HUES64 (cell line): ENCODE results near the gene IGSF21.
A peak's percentile ranks its signal among the peaks of the same experiment; 100 is the strongest.

Source experiments
- H3K27ac ChIP-seq: 2 replicates; pipeline ENCODE4 v1.7.0; 2013; ENCODE audit warnings: low read depth, low read length, inconsistent platforms
- H3K27me3 ChIP-seq: 2 replicates; pipeline ENCODE4 v1.6.1; 2013; ENCODE audit warnings: mild to moderate bottlenecking, low read length; ENCODE audit not compliant: insufficient read depth
- H3K36me3 ChIP-seq: 2 replicates; pipeline ENCODE4 v1.6.1; 2013; ENCODE audit warnings: mild to moderate bottlenecking, low read length; ENCODE audit not compliant: insufficient read depth
- H3K4me1 ChIP-seq: 2 replicates; pipeline ENCODE4 v1.6.1; 2013; ENCODE audit warnings: mild to moderate bottlenecking, low read length, moderate library complexity; ENCODE audit not compliant: insufficient read depth
- H3K4me3 ChIP-seq: 2 replicates; pipeline ENCODE4 v1.5.1; 2013; ENCODE audit warnings: mild to moderate bottlenecking, low read length, moderate library complexity
- H3K9ac ChIP-seq: 2 replicates; pipeline ENCODE4 v1.6.1; 2013; ENCODE audit warnings: mild to moderate bottlenecking, low read depth, low read length
- H3K9me3 ChIP-seq: 2 replicates; pipeline ENCODE4 v1.6.1; 2013; ENCODE audit warnings: low read depth, low read length; ENCODE audit not compliant: insufficient read depth
- WGBS: fragments of 150-250, 120-280 bp; methylation state at CpG from one replicate; pipeline ENCODE4 v1.1.7; 2013; ENCODE audit warnings: missing lambda C conversion rate; 5-methylcytosine and 5-hydroxymethylcytosine counted together

The IGSF21 gene

DNA sequence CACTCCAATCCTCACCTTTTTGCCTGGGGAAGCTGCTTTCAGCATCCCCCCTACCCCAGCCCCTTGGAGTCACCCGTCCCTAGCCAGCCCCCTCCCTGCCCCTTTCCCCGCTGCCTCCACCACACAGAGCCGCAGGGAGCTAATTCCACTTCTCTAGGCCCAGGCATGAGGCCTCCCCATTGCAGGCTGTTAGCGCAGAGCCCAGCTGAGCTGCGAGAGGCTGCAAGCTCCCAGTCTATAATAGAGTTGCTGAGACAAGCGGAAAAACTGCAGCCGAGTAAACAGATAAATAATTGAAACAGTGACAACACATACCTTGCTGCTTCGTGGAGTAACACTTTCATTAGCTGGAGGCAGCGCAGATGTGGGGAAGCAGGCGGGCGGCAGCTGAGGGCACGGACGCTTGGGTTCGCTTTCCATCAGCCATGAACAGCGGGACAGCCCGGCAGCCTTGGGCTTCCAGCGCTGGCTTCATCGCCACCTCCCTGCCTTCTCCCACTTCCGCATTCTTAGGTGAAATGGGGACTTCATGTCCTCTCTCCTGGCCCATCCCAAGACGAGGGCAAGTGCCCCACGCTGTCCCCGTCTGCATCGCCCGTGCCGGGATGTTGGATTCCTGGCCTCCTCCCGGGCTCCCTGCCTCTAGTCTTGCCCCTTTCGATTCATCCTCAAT lies 183.3 kb downstream of the IGSF21 start:
- H3K27me3 ChIP-seq = no peaks in the 10 kb centered on the region
- no peak overlapping the region for H3K9ac ChIP-seq
- 79% methylated on average over 27 of the region's 27 CpGs for WGBS
- H3K36me3 ChIP-seq = no peaks in the 10 kb centered on the region
- H3K4me3 ChIP-seq = no peak overlapping the region
- peaks cover 40% of the 10 kb centered on the region for H3K4me1 ChIP-seq
- H3K9me3 ChIP-seq = no peaks in the 10 kb centered on the region
- no peak overlapping the region for H3K27ac ChIP-seq

DNA sequence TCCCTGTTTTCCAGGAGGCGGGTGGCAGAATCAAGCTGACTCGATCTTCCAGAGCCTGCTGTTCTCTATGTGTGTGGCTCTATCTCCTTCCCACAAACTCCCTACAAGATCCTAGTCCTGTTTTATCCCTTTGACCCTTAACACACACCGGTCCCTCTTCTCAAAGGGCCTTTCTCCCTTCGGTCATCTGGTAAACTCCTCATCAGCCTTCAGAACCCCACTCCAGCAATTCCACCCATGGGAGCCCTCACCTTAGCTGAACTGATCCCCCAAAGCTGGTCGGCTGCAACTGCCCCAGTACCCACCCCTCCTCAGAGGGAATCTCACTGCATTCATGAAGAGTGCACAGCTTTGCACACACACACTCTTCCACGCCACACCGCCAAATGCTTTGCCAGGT lies 184.9 kb downstream of the IGSF21 start:
- H3K9ac ChIP-seq = no peak overlapping the region
- WGBS = 92% methylated on average over 7 of the region's 7 CpGs
- no peak overlapping the region for H3K4me3 ChIP-seq
- H3K9me3 ChIP-seq = no peaks in the 10 kb centered on the region
- H3K4me1 ChIP-seq = peaks cover 48% of the 10 kb centered on the region
- H3K27me3 ChIP-seq = no peaks in the 10 kb centered on the region
- no peak overlapping the region for H3K27ac ChIP-seq
- H3K36me3 ChIP-seq = no peaks in the 10 kb centered on the region

DNA sequence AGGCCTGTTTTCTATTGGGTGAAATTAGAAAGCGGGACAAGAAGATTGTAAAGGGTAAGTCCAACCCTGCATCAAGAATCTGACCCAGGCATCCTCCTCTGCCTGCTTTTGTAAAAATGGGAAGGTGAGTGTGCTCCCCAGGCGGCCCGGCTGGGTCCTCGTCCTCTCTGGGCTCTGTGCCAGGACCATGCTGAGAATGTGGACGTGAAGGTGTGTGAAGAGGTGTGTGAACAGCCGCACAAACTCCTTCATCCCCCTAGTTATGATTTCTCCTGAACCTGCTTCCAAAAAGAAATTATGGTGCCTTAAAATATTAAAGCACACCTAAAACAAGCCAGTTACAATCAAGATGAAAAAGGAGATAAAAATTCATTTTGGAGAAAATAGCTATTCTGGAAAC lies 185.7 kb downstream of the IGSF21 start:
- Histone ChIP-seq H3K27ac (no peak overlapping the region), H3K9ac (no peak overlapping the region), H3K27me3 (no peaks in the 10 kb centered on the region), H3K4me3 (no peak overlapping the region), H3K9me3 (no peaks in the 10 kb centered on the region), H3K4me1 (peaks cover 54% of the 10 kb centered on the region), H3K36me3 (no peaks in the 10 kb centered on the region)
- WGBS = 88% methylated on average over 6 of the region's 6 CpGs

DNA sequence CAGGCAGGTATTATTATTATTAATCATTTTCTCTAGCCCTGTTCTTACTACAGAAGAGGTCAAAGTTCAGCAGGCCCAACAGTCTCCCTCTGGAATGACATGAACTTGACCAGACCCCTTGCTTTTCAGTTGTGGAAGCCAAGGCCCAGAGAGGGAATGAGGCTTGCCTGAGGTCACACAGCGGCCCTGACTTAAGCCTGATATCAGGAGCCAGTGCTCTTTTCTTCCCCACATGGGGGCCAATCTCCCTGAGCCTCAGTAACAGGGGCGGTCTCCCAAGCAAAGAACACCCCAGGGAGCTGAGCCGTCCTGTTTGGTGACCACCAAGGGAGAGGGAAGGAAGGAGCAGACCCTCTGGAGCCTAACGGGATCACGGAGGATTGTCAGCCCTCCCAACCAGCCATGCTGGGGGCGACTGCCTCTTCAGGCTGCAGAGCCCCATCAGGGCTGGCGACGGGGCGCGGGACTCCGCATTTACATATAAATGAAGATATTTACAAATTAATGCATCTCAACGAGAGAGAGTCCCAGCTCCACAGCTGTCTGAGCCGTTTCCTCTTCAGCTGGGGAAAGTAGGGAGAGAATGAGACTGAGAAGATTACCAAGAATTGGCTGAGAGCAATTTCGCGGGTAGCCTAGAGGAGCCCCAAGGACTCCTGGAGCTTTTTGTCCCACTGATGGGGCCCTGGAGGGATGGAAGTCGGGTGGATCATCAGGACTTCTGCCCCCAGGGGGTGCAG lies 187.0 kb downstream of the IGSF21 start:
- WGBS = 12% methylated on average over 11 of the region's 16 CpGs
- H3K27ac ChIP-seq = peak overlapping the region; percentile 97
- H3K9ac ChIP-seq = peak overlapping the region; percentile 61
- no peaks in the 10 kb centered on the region for H3K36me3 ChIP-seq
- H3K9me3 ChIP-seq = no peaks in the 10 kb centered on the region
- H3K27me3 ChIP-seq = no peaks in the 10 kb centered on the region
- H3K4me3 ChIP-seq = peak overlapping the region; percentile 8; the same call in 1 of the 2 replicates
- peaks cover 60% of the 10 kb centered on the region for H3K4me1 ChIP-seq

DNA sequence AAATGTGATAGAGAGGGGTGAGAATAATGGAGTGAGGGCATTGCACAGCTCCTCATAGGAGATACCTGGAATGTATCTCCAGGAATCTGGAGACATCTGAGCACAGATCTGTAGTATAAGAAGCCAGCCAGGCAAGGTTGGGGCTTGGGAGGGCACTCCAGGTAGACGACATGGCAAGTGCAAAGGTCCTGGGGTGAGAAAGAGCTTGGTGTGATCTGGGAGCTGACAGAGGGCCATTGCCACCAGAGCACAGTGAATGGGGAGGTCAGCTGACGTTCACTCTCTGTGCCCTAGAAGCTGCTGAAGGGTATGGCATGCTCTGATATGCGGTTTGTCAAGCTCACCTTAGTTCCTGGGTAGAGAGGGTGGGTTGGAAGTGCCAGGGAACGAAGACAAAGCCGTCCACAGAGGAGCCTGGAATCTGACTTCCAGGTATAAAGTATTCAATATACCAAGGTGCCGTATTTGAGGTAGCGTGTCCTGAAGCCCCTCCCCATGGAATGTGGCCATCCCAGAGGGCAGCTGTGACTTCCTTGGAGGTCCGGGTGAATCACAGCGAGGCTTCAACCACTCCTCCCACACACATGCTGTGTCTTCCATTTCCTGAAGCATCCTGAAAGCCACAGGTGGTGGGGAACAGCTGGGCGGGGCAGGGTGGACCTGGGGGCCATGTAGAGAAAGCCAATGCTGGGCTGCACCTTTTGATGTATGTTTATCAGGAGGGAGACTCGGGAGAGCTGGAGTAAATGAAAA lies 190.5 kb downstream of the IGSF21 start:
- Histone ChIP-seq H3K27ac (peak overlapping the region; percentile 77), H3K4me3 (no peak overlapping the region), H3K9me3 (no peaks in the 10 kb centered on the region), H3K36me3 (no peaks in the 10 kb centered on the region), H3K9ac (peak overlapping the region; percentile 71), H3K27me3 (no peaks in the 10 kb centered on the region), H3K4me1 (peaks cover 56% of the 10 kb centered on the region)
- 25% methylated on average over 11 of the region's 11 CpGs for WGBS

DNA sequence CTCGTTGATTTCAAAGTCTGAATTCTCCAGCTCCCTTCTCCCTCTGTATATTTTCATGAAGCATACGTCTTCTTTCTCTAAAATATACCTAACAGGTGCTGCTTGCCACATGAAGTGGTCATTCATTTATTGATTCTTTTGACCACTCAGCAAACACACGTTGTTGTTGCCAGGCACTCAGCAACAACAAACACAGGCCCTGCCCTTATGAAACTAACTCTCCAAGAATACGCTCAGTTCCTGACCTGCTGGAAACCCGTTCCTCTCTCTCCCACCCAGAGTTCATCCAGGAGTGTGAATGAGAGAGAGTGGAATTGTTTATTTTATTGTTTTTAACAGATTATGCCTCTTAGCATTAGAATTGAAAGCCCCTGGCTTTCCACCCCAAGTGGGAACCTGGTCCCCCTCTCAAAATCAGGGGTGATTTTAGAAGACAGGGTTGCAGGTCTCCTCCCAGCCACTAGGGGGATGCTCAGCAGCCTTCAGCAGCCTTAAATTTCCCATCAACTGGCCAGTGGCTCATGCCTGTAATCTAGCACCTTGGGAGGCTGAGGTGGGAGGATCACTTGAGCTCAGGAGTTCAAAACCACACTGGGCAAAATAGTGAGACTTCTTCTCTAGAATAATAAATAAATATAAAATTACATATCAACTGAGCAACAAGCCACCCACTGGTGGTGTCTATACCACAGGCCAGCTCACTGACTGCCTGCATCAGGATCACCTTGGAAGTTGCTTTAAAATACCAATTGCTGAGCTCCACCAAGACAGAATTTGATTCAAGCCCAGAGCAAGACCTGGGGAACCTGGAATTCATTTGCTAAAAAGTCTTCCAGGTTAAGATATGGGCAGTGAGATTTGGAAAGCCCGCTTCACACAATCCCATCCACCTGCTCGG lies 192.1 kb downstream of the IGSF21 start:
- H3K4me1 ChIP-seq = peaks cover 50% of the 10 kb centered on the region
- H3K27ac ChIP-seq = peak overlapping the region; percentile 77
- WGBS = 75% methylated on average over 6 of the region's 7 CpGs
- H3K9me3 ChIP-seq = no peaks in the 10 kb centered on the region
- no peak overlapping the region for H3K4me3 ChIP-seq
- no peaks in the 10 kb centered on the region for H3K36me3 ChIP-seq
- peak overlapping the region; percentile 7; the same call in 1 of the 2 replicates for H3K9ac ChIP-seq
- H3K27me3 ChIP-seq = no peaks in the 10 kb centered on the region

DNA sequence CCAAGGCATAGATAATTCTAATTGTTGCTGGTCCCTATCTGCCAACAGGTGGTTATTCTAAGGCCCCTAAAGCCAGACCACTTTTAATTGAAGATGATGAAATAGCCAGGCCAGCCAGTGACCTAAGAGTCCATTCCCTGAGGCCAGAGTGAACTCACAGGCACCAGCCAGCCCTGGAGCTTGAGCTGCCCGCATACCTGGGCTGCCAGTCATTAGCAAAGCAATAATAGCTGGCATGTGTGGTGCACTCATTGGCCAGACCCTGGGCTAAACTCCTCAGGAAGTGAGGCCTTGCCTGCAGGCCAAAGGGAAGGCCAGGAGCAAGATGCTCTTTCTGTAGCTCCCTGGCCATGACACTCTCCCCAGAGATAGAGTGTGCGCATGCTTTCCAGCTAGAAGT lies 192.8 kb downstream of the IGSF21 start:
- Histone ChIP-seq H3K9ac (no peak overlapping the region), H3K27me3 (no peaks in the 10 kb centered on the region), H3K36me3 (no peaks in the 10 kb centered on the region), H3K9me3 (no peaks in the 10 kb centered on the region), H3K4me1 (peaks cover 44% of the 10 kb centered on the region), H3K4me3 (no peak overlapping the region), H3K27ac (no peak overlapping the region)
- WGBS = 86% methylated on average over 2 of the region's 2 CpGs

DNA sequence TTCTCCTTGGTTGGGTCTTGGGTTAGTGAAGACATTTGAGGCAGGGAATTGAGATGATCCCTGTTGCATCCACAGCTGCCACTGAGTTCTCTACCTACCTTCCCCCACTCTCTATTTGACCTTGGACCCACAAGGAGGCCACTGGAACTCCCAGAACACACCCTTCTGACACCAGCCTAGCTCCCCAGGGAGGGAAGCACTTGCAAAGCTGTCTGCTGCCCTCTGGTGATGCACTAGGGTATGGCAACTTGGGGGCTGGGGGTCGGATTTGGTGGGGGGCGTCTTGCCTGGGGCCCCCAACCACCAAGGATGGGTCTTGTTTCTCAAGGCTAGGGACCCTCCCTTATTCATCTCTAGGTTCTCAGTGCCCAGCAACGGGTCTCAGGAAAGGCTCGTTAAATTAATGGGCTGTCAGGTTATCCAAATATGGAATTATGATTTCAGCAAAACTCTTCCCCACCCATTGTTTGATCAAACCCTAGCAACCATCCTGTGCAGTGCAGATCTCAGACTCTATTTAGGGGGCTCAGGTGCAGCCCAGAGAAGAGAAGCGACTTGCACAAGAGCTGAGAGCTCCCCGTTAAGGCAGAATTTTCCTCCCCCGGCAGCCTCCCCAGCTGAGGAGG lies 195.3 kb downstream of the IGSF21 start:
- H3K9ac ChIP-seq = no peak overlapping the region
- peaks cover 29% of the 10 kb centered on the region for H3K4me1 ChIP-seq
- H3K9me3 ChIP-seq = no peaks in the 10 kb centered on the region
- no peak overlapping the region for H3K4me3 ChIP-seq
- WGBS = 83% methylated on average over 7 of the region's 7 CpGs
- H3K36me3 ChIP-seq = no peaks in the 10 kb centered on the region
- H3K27ac ChIP-seq = no peak overlapping the region
- no peaks in the 10 kb centered on the region for H3K27me3 ChIP-seq

DNA sequence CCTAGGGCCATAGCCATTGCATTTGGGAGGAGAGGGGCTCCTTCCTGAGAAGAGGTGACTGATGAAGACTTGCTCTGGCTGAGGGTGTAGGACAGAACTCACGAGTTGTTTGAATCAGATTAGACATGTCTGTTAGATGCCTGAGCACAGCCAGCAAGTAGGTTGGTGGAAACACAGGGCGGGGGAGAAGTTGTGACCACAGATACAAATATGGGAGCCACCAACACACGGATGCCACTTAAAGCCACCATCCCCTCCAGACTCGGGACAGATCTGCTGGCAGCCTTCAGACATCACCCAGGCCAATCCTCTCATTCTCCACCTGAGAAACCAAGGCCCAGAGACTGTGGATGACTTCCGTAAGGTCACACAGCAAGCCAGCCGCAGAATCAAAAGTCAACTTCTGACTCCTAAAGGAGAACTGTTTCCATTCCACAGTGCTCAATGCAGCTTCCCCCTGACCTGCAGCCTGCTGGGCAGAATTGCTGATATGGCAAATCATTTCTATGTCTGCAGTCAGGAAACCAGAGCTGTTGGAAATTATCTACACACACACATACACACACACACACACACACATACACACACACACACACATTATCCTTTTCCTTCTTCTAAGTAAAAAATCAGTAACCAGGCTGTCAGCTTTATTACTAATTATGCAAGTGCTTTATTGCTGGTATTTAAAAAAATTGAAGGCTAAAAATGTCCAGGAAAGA lies 196.7 kb downstream of the IGSF21 start:
- Histone ChIP-seq H3K4me3 (no peak overlapping the region), H3K36me3 (no peaks in the 10 kb centered on the region), H3K9me3 (no peaks in the 10 kb centered on the region), H3K27me3 (no peaks in the 10 kb centered on the region), H3K9ac (no peak overlapping the region), H3K4me1 (peaks cover 16% of the 10 kb centered on the region), H3K27ac (no peak overlapping the region)
- WGBS = 92% methylated on average over 6 of the region's 6 CpGs
